ENCODE measurements around the gene ICAM4.

Gene ICAM4

DNA sequence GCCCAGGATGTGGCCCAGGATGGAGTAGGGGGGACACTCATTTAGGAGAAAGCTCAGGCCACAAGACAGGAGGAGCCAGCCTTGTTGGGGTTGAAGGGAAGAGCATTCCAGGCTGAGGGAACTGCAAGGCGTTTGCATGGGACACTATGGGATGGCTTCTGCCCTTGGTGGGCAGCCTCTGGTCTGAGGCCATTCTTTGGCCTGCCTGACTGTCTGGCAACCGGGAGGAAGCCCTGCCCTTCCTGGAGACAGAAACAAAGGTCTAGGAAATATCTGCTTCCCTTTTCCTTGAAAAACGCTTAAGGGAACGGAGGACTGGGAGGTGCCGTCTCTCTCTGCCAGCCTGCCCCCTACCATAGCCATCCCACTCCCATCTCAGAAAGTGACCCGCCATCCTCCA is 18.7 kb upstream of the ICAM4 start:
- no peak for TF ChIP-seq CTCF (IDR thresholded peaks at IDR 0.05; ENCODE audit: control extremely low read depth, extremely low read depth, low read depth, missing control alignments)
- ChIA-PET POLR2A (interaction anchor here (0.7 to 4.2 kb wide), 4 partner anchors 20 to 313 kb away, joined by 3 to 84 read pairs (median 4); partner anchors contain the start of genes ICAM4, ICAM5 and TYK2), CTCF (interaction anchor here (0.9 to 16.8 kb wide), 7 partner anchors 9 to 149 kb away, joined by 3 to 484 read pairs (median 11); partner anchors contain the start of gene TYK2)
- no peak for DNase-seq (ENCODE audit: extremely low spot score)

DNA sequence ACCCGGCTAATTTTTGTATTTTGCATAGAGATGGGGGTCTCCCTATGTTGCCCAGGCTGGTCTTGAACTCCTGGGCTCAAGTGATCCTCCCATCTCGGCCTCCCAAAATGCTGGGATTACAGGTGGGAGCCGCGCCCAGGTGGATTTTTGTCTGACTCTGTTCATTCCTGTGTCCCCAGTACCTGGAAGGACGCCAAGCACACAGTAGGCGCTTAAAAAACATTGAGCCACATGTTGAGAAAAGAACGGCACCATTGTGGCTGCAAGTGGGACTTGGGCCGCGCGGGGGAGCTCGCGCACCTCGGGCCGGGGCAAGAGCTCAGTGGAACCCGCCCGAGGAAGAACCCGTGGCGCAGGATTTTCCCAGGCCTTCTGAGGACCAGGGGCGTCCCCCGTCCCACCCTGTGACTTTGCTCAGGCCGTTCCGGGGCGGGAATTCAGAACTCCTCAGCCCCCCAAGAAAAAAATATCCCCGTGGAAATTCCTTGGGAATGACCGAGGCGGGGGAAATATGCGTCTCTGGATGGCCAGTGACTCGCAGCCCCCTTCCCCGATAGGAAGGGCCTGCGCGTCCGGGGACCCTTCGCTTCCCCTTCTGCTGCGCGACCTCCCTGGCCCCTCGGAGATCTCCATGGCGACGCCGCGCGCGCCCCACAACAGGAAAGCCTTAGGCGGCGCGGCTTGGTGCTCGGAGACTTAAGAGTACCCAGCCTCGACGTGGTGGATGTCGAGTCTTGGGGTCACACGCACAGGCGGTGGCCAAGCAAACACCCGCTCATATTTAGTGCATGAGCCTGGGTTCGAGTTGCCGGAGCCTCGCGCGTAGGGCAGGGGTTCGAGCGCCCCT is 17.2 kb upstream of the ICAM4 start:
- peak; percentile 98 for TF ChIP-seq CTCF (IDR thresholded peaks at IDR 0.05; ENCODE audit: control extremely low read depth, extremely low read depth, low read depth, missing control alignments)
- DNase-seq (ENCODE audit: extremely low spot score) = peak; percentile 82
- POLR2A ChIA-PET = interaction anchor here (0.9 to 4.2 kb wide), 12 partner anchors 9 to 163 kb away, joined by 3 to 84 read pairs (median 14); partner anchors contain the start of genes ICAM4, ICAM5, MRPL4 and P2RY11
- CTCF ChIA-PET = interaction anchor here (0.6 to 16.8 kb wide), 26 partner anchors 10 to 340 kb away, joined by 3 to 484 read pairs (median 5); partner anchors contain the start of genes CDC37, ICAM4, ICAM5 and TYK2

- ChIA-PET POLR2A (interaction anchor here (0.9 to 4.2 kb wide), 18 partner anchors 9 to 164 kb away, joined by 3 to 84 read pairs (median 12); partner anchors contain the start of genes ICAM4, ICAM5, MRPL4 and P2RY11), CTCF (interaction anchor here (0.7 to 16.8 kb wide), 16 partner anchors 10 to 157 kb away, joined by 3 to 484 read pairs (median 12); partner anchors contain the start of genes CDC37, ICAM4, ICAM5 and TYK2)
- DNase-seq (ENCODE audit: extremely low spot score) = peak; percentile 79
- TF ChIP-seq CTCF (IDR thresholded peaks at IDR 0.05; ENCODE audit: control extremely low read depth, extremely low read depth, low read depth, missing control alignments) = no peak
These were observed 16.6 kb upstream of the ICAM4 start for GRCh38 chr19:10270180-10270615.

DNA sequence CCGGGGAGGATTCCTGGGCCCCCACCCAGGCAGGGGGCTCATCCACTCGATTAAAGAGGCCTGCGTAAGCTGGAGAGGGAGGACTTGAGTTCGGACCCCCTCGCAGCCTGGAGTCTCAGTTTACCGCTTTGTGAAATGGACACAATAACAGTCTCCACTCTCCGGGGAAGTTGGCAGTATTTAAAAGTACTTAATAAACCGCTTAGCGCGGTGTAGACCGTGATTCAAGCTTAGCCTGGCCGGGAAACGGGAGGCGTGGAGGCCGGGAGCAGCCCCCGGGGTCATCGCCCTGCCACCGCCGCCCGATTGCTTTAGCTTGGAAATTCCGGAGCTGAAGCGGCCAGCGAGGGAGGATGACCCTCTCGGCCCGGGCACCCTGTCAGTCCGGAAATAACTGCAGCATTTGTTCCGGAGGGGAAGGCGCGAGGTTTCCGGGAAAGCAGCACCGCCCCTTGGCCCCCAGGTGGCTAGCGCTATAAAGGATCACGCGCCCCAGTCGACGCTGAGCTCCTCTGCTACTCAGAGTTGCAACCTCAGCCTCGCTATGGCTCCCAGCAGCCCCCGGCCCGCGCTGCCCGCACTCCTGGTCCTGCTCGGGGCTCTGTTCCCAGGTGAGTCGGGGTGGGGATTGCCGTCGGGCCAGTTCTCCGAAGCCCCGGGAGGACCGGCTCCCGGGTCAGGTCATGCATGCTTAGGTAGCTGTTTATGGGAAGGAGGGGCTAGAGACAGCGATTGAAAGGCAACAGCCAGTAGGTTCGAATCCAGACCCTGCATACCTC is 15.9 kb upstream of the ICAM4 start, which contains the start of gene ICAM1:
Gene ICAM1, plus strand, starts transcription at position 505 of the 779 bp plus-strand sequence. Its CDS starts 40 bp downstream, at position 545.
- POLR2A ChIA-PET = interaction anchor here (0.5 to 4.2 kb wide), 28 partner anchors 9 to 165 kb away, joined by 3 to 84 read pairs (median 8); partner anchors contain the start of genes ICAM4, ICAM5, MRPL4 and P2RY11
- DNase-seq (ENCODE audit: extremely low spot score) = peak; percentile 87

DNA sequence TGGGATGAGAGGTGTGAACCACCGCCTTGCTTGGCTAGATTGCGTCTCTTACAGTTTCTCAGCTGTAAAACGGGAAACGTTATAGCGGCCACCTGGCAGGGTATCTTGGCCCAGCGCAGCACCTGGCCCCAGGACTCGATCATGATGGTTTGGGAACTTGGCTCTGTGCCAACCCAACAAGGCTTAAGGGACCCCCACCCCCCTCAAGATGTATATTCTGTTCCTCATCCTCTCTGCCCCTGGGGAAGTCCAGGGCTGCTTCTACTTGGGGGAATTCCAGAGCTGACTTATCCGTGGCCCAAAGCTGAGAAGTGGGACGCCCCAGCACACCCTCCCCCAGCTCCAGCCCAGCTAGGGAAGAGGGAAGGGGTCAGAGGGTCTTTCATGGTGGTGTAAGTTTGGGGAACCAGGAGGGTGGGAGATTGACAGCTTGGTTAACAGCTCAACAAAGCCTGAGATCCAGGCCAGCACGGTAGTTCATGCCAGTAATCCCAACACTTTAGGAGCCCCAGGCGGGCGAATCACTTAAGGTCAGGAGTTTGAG is 15.1 kb upstream of the ICAM4 start:
- DNase-seq (ENCODE audit: extremely low spot score) = peak; percentile 71
- ChIA-PET POLR2A (interaction anchor here (0.6 to 4.2 kb wide), 27 partner anchors 8 to 427 kb away, joined by 3 to 84 read pairs (median 8); partner anchors contain the start of genes ICAM4, ICAM5, PPAN and RAVER1), CTCF (interaction anchor here (1.0 to 16.8 kb wide), 16 partner anchors 8 to 341 kb away, joined by 3 to 484 read pairs (median 12); partner anchors contain the start of genes CDC37, ICAM4, ICAM5 and TYK2)
- no peak for TF ChIP-seq CTCF (IDR thresholded peaks at IDR 0.05; ENCODE audit: control extremely low read depth, extremely low read depth, low read depth, missing control alignments)

More for the DNA sequence above, 15.9 kb upstream of the ICAM4 start, which contains the start of gene ICAM1:
- CTCF ChIA-PET = interaction anchor here (0.7 to 16.8 kb wide), 20 partner anchors 9 to 340 kb away, joined by 3 to 484 read pairs (median 8); partner anchors contain the start of genes CDC37, ICAM4, ICAM5 and TYK2
- no peak for TF ChIP-seq CTCF (IDR thresholded peaks at IDR 0.05; ENCODE audit: control extremely low read depth, extremely low read depth, low read depth, missing control alignments)
